ENCODE data around the gene PDE4C. TPM values are rescaled to one million over a fixed set of nuclear protein-coding genes. Genes with fewer than 3 reads are reported as not detected.

The PDE4C gene
- total RNA-seq, 1 donor from 2014 or later, result 2.1 TPM

- Histone ChIP-seq H3K9ac (ENCODE audit: low read depth in 1 of 3, low read length in 3 of 3) (peak within 1 kb of the TSS; percentile 82 to 90 (median 89)), H3K9me3 (ENCODE audit: control insufficient read depth in 3 of 3, low read length in 3 of 3) (no peaks in the 10 kb centered on the region), H3K27me3 (ENCODE audit: control insufficient read depth in 3 of 3, insufficient read depth in 3 of 3, low read length in 3 of 3) (no peaks in the 10 kb centered on the region)
These were observed 33.4 kb downstream of the PDE4C start, which contains the start of gene MPV17L2 for GRCh38 chr19:18192673-18193387. Gene MPV17L2, plus strand, starts transcription at chr19:18193218. Its CDS starts 64 bp downstream, at chr19:18193282.

DNA sequence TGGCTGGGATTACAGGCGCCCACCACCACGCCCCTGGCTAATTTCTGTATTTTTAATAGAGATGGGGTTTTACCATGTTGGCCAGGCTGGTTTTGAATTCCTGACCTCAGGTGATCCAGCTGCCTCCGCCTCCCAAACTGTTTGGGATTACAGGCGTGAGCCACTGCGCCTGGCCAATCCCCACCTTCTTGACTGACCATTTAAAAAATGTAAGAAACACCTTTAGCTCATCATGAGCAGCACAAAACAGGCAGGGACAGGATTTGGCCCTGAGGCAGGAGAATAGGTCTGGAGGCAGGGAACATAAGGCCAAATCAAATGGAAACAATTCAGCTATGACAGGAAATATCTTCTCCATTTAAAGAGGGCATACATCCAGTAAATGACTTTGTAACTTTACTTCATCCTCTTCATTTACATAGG lies 34.6 kb downstream of the PDE4C start:
- Histone ChIP-seq H3K9me3 (ENCODE audit: control insufficient read depth in 3 of 3, low read length in 3 of 3) (no peaks in the 10 kb centered on the region), H3K27ac (ENCODE audit: low read depth, low read length) (peak overlapping the region; percentile 97), H3K27me3 (ENCODE audit: control insufficient read depth in 3 of 3, insufficient read depth in 3 of 3, low read length in 3 of 3) (no peaks in the 10 kb centered on the region), H3K36me3 (ENCODE audit: control insufficient read depth in 3 of 3, insufficient read depth in 3 of 3, low read length in 3 of 3) (peaks cover 7 to 12% (median 8%) of the 10 kb centered on the region in 3 donors), H3K4me1 (ENCODE audit: control insufficient read depth in 3 of 3, insufficient read depth in 3 of 3, low read length in 3 of 3) (peaks cover 13 to 18% (median 14%) of the 10 kb centered on the region in 3 donors), H3K9ac (ENCODE audit: low read depth in 1 of 3, low read length in 3 of 3) (peak overlapping the region; percentile 73 to 85 (median 79)), H3K4me3 (ENCODE audit: low read length in 3 of 3) (peak overlapping the region; percentile 64 to 79 (median 79))

More at GRCh38 chr19:18192673-18193387, 33.4 kb downstream of the PDE4C start, which contains the start of gene MPV17L2:
- H3K36me3 ChIP-seq (ENCODE audit: control insufficient read depth in 3 of 3, insufficient read depth in 3 of 3, low read length in 3 of 3), result peaks cover 12 to 17% (median 14%) of the 10 kb centered on the region in 3 donors
- peaks cover 13 to 20% (median 14%) of the 10 kb centered on the region in 3 donors for H3K4me1 ChIP-seq (ENCODE audit: control insufficient read depth in 3 of 3, insufficient read depth in 3 of 3, low read length in 3 of 3)
- H3K27ac ChIP-seq (ENCODE audit: low read depth, low read length), result peak within 1 kb of the TSS; percentile 97
- H3K4me3 ChIP-seq (ENCODE audit: low read length in 3 of 3), result peak within 1 kb of the TSS; percentile 75 to 86 (median 83)

- Histone ChIP-seq H3K36me3 (ENCODE audit: control insufficient read depth in 3 of 3, insufficient read depth in 3 of 3, low read length in 3 of 3) (peaks cover 0 to 4% (median 0%) of the 10 kb centered on the region in 3 donors), H3K4me1 (ENCODE audit: control insufficient read depth in 3 of 3, insufficient read depth in 3 of 3, low read length in 3 of 3) (peaks cover 13 to 18% (median 14%) of the 10 kb centered on the region in 3 donors), H3K27ac (ENCODE audit: low read depth, low read length) (no peak overlapping the region), H3K27me3 (ENCODE audit: control insufficient read depth in 3 of 3, insufficient read depth in 3 of 3, low read length in 3 of 3) (no peaks in the 10 kb centered on the region), H3K9ac (ENCODE audit: low read depth in 1 of 3, low read length in 3 of 3) (no peak overlapping the region), H3K9me3 (ENCODE audit: control insufficient read depth in 3 of 3, low read length in 3 of 3) (no peaks in the 10 kb centered on the region), H3K4me3 (ENCODE audit: low read length in 3 of 3) (no peak overlapping the region)
These were observed 36.0 kb downstream of the PDE4C start for GRCh38 chr19:18190278-18190677.

- no peak overlapping the region for H3K4me3 ChIP-seq (ENCODE audit: low read length in 3 of 3)
- no peak overlapping the region for H3K9ac ChIP-seq (ENCODE audit: low read depth in 1 of 3, low read length in 3 of 3)
- no peak overlapping the region for H3K27ac ChIP-seq (ENCODE audit: low read depth, low read length)
- H3K36me3 ChIP-seq (ENCODE audit: control insufficient read depth in 3 of 3, insufficient read depth in 3 of 3, low read length in 3 of 3), result no peaks in the 10 kb centered on the region
- H3K9me3 ChIP-seq (ENCODE audit: control insufficient read depth in 3 of 3, low read length in 3 of 3), result no peaks in the 10 kb centered on the region
- H3K27me3 ChIP-seq (ENCODE audit: control insufficient read depth in 3 of 3, insufficient read depth in 3 of 3, low read length in 3 of 3), result no peaks in the 10 kb centered on the region
- H3K4me1 ChIP-seq (ENCODE audit: control insufficient read depth in 3 of 3, insufficient read depth in 3 of 3, low read length in 3 of 3), result no peaks in the 10 kb centered on the region
These were observed 40.7 kb downstream of the PDE4C start for GRCh38 chr19:18185538-18185937.

GRCh38 chr19:18183529-18183928 lies 42.7 kb downstream of the PDE4C start:
- no peaks in the 10 kb centered on the region for H3K36me3 ChIP-seq (ENCODE audit: control insufficient read depth in 3 of 3, insufficient read depth in 3 of 3, low read length in 3 of 3)
- H3K4me1 ChIP-seq (ENCODE audit: control insufficient read depth in 3 of 3, insufficient read depth in 3 of 3, low read length in 3 of 3), result no peaks in the 10 kb centered on the region
- no peak overlapping the region for H3K9ac ChIP-seq (ENCODE audit: low read depth in 1 of 3, low read length in 3 of 3)
- H3K4me3 ChIP-seq (ENCODE audit: low read length in 3 of 3), result no peak overlapping the region
- no peaks in the 10 kb centered on the region for H3K9me3 ChIP-seq (ENCODE audit: control insufficient read depth in 3 of 3, low read length in 3 of 3)
- H3K27me3 ChIP-seq (ENCODE audit: control insufficient read depth in 3 of 3, insufficient read depth in 3 of 3, low read length in 3 of 3), result no peaks in the 10 kb centered on the region
- no peak overlapping the region for H3K27ac ChIP-seq (ENCODE audit: low read depth, low read length)

DNA sequence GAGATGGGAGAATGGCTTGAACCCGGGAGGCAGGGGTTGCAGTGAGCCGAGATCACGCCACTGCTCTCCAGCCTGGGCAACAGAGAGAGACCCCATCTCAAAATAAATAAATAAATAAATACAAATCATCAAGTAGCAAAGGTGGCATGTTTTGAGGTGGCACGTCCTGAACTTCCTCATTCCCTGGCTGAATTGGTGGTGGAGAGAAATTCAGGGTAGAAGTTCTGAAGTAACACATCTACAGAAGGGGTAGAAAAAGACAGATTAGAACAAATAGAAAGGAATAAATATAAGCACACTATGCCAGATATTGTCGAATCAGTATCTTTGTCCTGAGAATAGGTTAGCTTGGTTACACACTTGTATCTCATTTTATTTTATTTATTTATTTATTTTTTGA lies 46.3 kb downstream of the PDE4C start:
- Histone ChIP-seq H3K36me3 (ENCODE audit: control insufficient read depth in 3 of 3, insufficient read depth in 3 of 3, low read length in 3 of 3) (no peaks in the 10 kb centered on the region), H3K9ac (ENCODE audit: low read depth in 1 of 3, low read length in 3 of 3) (no peak overlapping the region)

DNA sequence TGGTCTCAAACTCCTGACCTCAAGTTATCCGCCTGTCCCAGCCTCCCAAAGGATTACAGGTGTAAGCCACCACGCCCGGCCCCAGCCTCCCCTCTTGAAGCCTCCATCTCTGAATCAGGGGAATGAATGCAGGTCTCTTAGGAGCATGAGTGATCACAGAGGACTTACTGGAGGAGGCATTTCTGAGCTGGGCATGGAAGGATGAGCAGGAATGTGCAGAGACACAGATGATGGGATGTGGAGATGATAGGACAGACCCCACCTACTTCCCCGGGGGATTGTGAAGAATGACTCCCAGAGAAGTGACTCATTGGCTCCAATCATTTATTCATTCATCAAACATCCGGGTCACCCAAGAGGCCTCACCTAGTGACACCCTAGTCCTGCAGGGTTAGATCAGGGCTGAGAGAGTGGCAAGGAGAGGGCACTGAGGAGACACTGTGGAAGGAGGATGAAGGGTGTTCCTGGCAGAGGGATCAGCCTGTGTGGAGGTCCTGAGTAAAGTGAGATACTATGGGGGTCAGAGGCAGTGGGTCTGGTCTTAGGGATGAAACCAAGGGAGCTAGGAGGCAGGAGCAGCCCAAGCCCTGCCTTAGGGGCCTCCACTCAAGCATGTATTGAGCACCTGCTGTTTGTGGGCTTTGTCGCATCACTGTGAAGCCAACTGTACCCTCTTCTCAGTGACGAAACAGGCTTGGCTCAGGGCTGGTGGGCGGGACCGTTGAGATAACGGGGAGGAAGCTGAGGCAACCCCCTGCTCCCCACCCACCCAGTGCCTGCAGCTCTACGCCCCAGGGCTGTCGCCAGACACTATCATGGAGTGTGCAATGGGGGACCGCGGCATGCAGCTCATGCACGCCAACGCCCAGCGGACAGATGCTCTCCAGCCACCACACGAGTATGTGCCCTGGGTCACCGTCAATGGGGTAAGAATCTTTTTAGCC lies 49.6 kb downstream of the PDE4C start:
- Histone ChIP-seq H3K9ac (ENCODE audit: low read depth in 1 of 3, low read length in 3 of 3) (no peak overlapping the region), H3K27ac (ENCODE audit: low read depth, low read length) (no peak overlapping the region), H3K27me3 (ENCODE audit: control insufficient read depth in 3 of 3, insufficient read depth in 3 of 3, low read length in 3 of 3) (peaks cover 0 to 4% (median 0%) of the 10 kb centered on the region in 3 donors), H3K36me3 (ENCODE audit: control insufficient read depth in 3 of 3, insufficient read depth in 3 of 3, low read length in 3 of 3) (no peaks in the 10 kb centered on the region), H3K4me1 (ENCODE audit: control insufficient read depth in 3 of 3, insufficient read depth in 3 of 3, low read length in 3 of 3) (peaks cover 11 to 25% (median 12%) of the 10 kb centered on the region in 3 donors), H3K9me3 (ENCODE audit: control insufficient read depth in 3 of 3, low read length in 3 of 3) (no peaks in the 10 kb centered on the region), H3K4me3 (ENCODE audit: low read length in 3 of 3) (no peak overlapping the region)

More for the DNA sequence above, 46.3 kb downstream of the PDE4C start:
- peaks cover 0 to 2% (median 0%) of the 10 kb centered on the region in 3 donors for H3K4me1 ChIP-seq (ENCODE audit: control insufficient read depth in 3 of 3, insufficient read depth in 3 of 3, low read length in 3 of 3)
- no peak overlapping the region for H3K4me3 ChIP-seq (ENCODE audit: low read length in 3 of 3)
- H3K9me3 ChIP-seq (ENCODE audit: control insufficient read depth in 3 of 3, low read length in 3 of 3), result no peaks in the 10 kb centered on the region
- H3K27ac ChIP-seq (ENCODE audit: low read depth, low read length), result no peak overlapping the region
- H3K27me3 ChIP-seq (ENCODE audit: control insufficient read depth in 3 of 3, insufficient read depth in 3 of 3, low read length in 3 of 3), result peaks cover 0 to 4% (median 0%) of the 10 kb centered on the region in 3 donors

DNA sequence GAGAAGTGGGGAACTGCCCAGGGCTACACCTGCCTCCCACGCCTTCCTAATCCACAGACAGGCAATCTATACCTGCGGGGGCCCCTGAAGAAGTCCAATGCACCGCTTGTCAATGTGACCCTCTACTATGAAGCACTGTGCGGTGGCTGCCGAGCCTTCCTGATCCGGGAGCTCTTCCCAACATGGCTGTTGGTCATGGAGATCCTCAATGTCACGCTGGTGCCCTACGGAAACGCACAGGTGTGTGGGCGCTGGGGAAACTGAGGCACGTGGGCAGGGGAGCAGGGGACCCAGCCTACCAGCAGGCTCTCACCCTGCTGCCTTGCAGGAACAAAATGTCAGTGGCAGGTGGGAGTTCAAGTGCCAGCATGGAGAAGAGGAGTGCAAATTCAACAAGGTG lies 51.3 kb downstream of the PDE4C start:
- Histone ChIP-seq H3K4me1 (ENCODE audit: control insufficient read depth in 3 of 3, insufficient read depth in 3 of 3, low read length in 3 of 3) (peaks cover 11 to 26% (median 15%) of the 10 kb centered on the region in 3 donors), H3K4me3 (ENCODE audit: low read length in 3 of 3) (peak overlapping the region in 1 of 3 donors; percentile 2), H3K36me3 (ENCODE audit: control insufficient read depth in 3 of 3, insufficient read depth in 3 of 3, low read length in 3 of 3) (no peaks in the 10 kb centered on the region)

More for the DNA sequence above, 51.3 kb downstream of the PDE4C start:
- H3K27me3 ChIP-seq (ENCODE audit: control insufficient read depth in 3 of 3, insufficient read depth in 3 of 3, low read length in 3 of 3), result peaks cover 0 to 4% (median 0%) of the 10 kb centered on the region in 3 donors
- H3K9me3 ChIP-seq (ENCODE audit: control insufficient read depth in 3 of 3, low read length in 3 of 3), result no peaks in the 10 kb centered on the region
- no peak overlapping the region for H3K27ac ChIP-seq (ENCODE audit: low read depth, low read length)
- H3K9ac ChIP-seq (ENCODE audit: low read depth in 1 of 3, low read length in 3 of 3), result no peak overlapping the region
